GM18867 (cell line): ENCODE results near the gene PRKAG2.

Experiments
- ATAC-seq: cut with Tn5 transposase; IDR thresholded peaks from one replicate; pipeline ENCODE4 v1.9.1; 2021; ENCODE audit warnings: mild to moderate bottlenecking, moderate library complexity; ENCODE audit not compliant: unreplicated experiment

PRKAG2 gene

GRCh38 chr7:151686016-151686766 is 190.7 kb downstream of the PRKAG2 start:
- no peak for ATAC-seq

DNA sequence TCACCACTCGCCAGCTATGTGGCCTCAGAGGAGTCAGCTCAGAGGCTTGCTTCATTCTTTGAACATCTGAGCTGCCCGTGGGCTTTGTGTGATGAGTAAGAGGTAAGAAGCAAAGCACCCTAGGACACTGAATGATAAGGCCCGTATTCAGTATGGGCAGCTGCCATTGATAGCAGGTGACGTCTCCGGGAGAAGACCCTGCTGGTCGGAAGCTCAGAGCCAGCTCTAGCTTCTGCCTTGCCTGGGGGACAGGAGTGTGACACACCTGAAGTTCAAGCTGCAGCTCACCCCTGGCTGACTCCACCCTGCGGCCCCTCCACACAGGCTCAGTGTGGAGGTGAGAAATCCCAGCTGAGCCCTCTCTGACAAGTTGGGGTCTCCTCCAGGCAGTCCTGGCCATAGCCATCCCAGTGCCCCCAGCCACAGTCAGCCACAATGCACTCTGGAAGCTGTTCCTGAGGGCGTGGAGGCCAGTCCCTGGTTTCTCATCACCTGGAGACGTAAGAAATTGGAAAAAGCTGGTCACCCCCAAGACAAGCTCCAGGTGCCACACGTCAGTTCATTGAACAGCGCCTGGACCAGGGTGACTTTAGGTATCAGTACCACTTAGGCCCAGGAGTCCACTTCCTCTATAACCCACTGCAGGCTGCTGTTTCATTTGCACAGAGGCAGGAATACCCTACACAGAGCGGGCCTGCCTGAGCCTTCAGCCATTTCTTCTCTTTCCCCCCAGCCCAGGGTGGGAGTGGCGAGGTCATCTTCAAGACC is 192.3 kb downstream of the PRKAG2 start:
- ATAC-seq = no peak

DNA sequence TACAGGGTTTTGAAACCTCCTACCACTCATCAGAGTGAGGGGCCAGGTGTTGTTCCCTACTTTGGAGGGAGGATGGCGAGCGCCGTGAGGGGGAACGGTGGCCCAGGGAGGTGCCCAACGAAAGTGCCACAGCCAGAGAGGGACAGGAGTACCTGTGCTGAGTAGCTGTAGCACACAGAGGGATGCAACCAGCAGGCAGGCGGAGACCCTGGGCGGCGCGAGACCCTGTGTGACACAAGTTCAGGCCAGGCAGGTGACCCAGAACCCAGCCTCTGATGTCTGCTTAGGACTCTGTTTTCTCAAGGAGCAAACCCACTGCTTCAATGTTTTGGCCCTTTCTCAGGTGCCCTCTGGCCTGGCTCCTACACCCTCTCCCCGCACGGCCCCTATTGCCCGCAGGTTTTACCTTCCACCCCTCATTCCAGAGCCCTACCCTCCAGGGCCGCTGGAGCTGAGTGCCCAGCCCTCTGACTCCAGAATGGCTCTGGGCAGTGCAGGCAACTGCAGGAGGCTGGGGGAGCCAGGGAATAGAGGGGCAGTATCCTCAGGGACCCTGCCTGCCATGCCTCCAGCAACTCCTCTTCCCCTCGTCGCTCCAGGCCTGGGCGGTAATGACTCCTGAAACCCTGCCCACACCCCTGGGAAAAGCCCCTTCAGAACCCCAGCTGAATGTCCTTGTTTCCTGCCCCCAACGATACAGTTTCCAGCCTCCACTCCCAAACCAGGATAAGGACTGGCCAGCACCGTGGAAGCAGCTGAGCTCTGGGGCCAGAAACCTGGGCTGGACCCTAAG is 193.1 kb downstream of the PRKAG2 start:
- no peak for ATAC-seq

DNA sequence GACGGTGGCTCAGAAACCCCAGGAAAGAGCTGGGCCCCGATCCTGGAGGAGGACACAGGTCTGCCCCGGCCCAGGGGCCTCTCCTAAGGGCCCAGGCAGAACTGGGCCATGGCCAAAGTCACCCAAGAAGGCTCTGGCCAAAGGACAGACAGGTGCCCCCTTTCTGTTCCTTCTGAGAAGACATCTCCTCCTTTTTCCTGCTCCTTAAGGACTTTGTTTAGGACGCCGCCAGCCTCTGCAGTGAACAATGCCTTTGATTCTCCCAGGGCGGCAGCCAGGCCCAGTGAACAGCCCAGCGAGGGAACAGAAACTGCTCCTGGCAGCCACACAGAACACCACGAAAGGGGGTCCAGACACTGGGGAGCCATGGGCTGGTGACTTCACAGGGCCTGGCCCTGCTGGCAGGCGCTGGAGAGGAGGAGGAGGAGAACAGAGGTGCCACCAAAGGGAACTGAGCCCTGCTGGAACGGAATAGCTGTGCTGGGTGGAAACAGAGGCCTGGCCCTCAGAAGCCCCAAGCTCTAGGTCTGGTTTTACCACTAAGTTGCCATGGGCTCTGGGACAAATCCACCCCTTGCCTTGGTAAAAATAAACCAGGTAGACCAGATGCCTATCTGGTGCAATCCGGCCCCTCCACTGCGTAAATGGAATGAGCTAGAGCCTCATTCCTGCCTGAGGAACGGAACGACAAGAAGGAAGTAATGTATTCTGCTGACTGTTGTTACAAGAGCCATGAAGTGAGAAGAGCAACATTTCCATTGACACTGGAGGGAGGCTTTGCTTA is 193.9 kb downstream of the PRKAG2 start:
- ATAC-seq = no peak

DNA sequence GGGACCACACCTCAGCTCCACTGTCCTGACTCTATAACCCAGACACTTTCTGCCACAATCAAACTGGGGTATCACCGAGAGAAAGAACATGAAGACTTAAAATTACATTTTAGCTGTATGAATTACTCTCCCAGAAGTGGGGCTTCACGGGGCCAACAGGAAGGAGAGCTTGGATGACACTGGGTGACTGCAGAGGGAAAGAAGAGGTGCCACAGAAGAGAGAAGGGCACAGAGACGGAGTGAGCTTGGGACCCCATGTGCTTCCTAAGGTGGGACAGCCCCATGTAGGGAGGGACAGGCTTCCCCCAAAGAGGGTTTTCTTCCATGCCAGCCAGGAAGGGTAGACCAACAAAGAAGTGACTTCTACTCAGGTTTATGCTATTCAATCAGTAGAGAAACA is 195.2 kb downstream of the PRKAG2 start:
- ATAC-seq = no peak

- no peak for ATAC-seq
Observed at GRCh38 chr7:151680810-151681209, 196.1 kb downstream of the PRKAG2 start.

DNA sequence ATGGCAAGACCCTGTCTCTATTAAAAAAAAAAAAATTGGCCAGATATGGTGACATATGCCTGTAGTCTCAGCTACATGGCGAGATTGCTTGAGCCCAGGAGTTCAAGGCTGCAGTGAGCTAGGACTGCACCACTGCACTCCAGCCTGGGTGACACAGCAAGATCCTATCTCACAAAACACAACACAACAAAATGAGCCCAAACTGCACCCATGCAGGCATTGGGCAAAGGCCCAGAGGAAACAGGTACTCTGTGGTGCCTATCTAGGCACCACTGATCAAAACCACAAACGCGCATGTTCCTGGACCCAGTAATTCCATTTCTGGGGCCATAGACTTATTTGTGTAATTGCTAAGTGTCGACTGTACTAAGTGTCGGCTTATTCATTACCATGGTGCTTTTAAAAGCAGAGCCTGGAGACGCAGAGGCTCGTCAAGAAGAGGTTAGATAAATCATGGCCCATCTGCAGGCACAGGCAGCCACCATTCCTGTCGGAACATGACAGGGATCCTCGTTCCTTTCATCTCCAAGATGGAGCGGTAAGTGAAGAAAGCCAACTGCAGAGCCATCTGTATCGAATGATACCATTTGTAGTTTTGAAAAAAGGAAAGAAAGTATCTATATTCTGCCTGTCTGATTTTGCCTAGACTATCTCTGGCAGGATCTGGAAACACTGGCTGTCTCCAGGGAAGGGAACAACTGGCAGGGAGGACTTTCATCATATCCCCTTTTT is 196.9 kb downstream of the PRKAG2 start:
- ATAC-seq = no peak

DNA sequence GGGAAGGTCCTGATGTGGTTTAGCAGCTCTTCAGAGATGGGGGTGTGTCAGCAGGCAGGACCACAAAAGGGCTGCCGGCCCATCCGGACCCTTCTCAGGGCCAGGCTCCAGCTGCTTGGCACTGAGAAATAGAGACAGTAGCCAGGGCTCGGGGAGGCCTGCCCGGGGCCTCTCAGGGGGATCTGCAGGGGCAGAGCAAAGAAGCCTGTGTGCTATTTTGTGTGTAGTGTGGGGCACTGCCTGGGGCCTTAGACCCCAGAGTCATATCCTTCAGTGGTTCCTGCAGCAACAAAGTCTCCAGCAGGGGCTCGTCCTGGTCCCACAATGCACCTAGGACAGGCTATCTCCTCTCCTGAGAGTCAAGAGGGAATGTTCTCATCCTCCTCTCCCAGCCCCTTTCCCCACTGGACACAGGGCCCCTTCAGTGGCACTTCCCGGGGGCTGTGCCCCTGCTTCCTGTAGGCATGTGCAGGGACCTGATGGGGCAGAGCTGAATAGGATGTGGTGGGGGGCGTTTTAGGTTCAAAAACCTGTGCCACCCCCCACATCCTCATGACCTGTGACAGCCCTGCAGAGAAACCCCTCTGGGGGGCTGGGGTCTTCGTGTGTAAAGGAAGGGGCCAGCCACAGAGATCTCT is 197.7 kb downstream of the PRKAG2 start:
- no peak for ATAC-seq

GRCh38 chr7:151678227-151678604 is 198.7 kb downstream of the PRKAG2 start:
- ATAC-seq = no peak

DNA sequence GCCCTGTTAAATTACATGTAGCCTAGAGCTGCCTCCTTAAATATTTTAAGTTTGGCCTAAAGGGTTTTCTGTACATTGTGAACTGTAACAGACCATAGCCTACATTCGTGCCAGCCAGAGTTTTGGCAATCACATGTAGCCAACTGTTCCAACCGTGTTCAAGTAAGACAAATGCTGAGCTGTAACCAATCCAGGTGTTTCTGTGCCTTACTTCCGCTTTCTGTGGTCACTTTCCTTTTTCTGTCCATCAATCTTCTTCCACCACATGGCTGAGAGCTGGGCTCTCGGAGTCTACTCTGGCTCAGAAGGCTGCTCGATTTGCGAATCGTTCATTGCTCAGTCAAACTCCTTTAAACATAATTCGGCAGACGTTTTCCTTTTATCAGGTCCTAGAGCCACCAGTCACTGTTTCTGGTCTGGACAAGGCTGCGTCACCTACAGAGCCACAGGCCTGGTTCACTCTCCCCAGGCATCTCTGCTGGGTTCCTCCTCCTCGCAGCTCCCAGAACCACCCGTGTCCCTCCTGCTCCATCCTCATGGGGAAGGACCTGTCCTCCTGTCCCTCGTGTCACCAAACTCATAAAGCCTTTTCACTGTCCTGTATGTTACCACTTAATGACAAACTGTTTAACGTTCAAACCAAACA is 199.2 kb downstream of the PRKAG2 start:
- ATAC-seq = no peak

GRCh38 chr7:151676759-151677158 is 200.2 kb downstream of the PRKAG2 start:
- no peak for ATAC-seq

GRCh38 chr7:151675196-151675920 is 201.6 kb downstream of the PRKAG2 start:
- ATAC-seq = no peak

GRCh38 chr7:151674161-151674920 is 202.6 kb downstream of the PRKAG2 start:
- no peak for ATAC-seq

DNA sequence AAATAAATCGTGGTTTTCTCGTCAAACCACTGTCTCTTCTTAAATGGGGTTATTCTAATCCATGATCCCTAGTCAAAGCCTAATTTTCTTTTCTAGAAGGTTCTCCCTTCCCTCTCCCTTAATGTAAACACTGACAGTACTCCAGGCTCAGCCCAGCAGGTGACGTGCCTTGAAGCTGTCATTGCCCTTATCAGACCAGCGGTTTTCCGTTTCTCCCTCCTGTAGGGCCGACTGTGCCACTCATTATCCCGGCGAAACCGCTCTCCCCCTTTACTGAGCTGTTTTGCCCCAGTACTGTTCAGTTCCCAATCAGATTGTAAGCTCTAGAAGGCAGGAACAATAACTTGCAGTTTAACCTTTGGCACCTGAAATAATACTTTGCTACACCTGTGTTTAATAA is 203.7 kb downstream of the PRKAG2 start:
- no peak for ATAC-seq

- no peak for ATAC-seq
Observed at GRCh38 chr7:151672716-151673115, 204.2 kb downstream of the PRKAG2 start.

- ATAC-seq = no peak
Observed at GRCh38 chr7:151671514-151671913, 205.4 kb downstream of the PRKAG2 start.

GRCh38 chr7:151669762-151670161 is 207.2 kb downstream of the PRKAG2 start:
- no peak for ATAC-seq

GRCh38 chr7:151666886-151667285 is 210.0 kb downstream of the PRKAG2 start:
- ATAC-seq = no peak
